ENCODE results near the gene MCM7.
"Not testable (repeated sequence)": the region's sequence is repeated elsewhere in the genome, so short reads cannot be mapped to it uniquely, and the experiment has no call there.

The MCM7 gene

GRCh38 chr7:100101016-100101862, at the start of gene MCM7, which contains the start of gene AP4M1:
Gene MCM7 (minus strand): TSS chr7:100101397. CDS start chr7:100101294, 103 bp downstream.
Gene AP4M1 (plus strand): TSS chr7:100101643. CDS start chr7:100101715, 72 bp downstream.
- peak; percentile 94 for DNase-seq

GRCh38 chr7:100148559-100149328, 47.5 kb upstream of the MCM7 start, which contains the start of gene LAMTOR4:
Gene LAMTOR4 (plus strand): TSS chr7:100148918. CDS start chr7:100148973, 55 bp downstream.
- peak; percentile 96 for DNase-seq

- DNase-seq, result no peak
Measured at GRCh38 chr7:100148225-100148558, 47.0 kb upstream of the MCM7 start.

- DNase-seq, result no peak
Measured at GRCh38 chr7:100147278-100147677, 46.1 kb upstream of the MCM7 start.

- not testable (repeated sequence) for DNase-seq
Measured at GRCh38 chr7:100146350-100146749, 45.2 kb upstream of the MCM7 start.

GRCh38 chr7:100142461-100142860, 41.3 kb upstream of the MCM7 start:
- DNase-seq, result no peak

GRCh38 chr7:100141555-100141949, 40.4 kb upstream of the MCM7 start:
- no peak for DNase-seq

GRCh38 chr7:100137851-100138760, 36.9 kb upstream of the MCM7 start:
- DNase-seq, result no peak

GRCh38 chr7:100132697-100133151, 31.5 kb upstream of the MCM7 start:
- DNase-seq, result peak; percentile 56

GRCh38 chr7:100132126-100132525, 30.9 kb upstream of the MCM7 start:
- DNase-seq, result peak; percentile 68

- peak; percentile 54 for DNase-seq
Measured at GRCh38 chr7:100130608-100131453, 29.6 kb upstream of the MCM7 start.

GRCh38 chr7:100130220-100130607, 29.0 kb upstream of the MCM7 start:
- peak; percentile 57 for DNase-seq

GRCh38 chr7:100128637-100128963, 27.4 kb upstream of the MCM7 start:
- DNase-seq, result no peak

- no peak for DNase-seq
Measured at GRCh38 chr7:100127866-100128636, 26.9 kb upstream of the MCM7 start.

GRCh38 chr7:100126931-100127865, 26.0 kb upstream of the MCM7 start, which contains the start of gene MBLAC1:
Gene MBLAC1 (plus strand): TSS chr7:100126967. CDS start chr7:100127396, 429 bp downstream.
- peak; percentile 86 for DNase-seq

GRCh38 chr7:100126239-100126930, 25.2 kb upstream of the MCM7 start:
- DNase-seq, result no peak

GRCh38 chr7:100124301-100125230, 23.4 kb upstream of the MCM7 start:
- DNase-seq, result no peak

GRCh38 chr7:100122568-100122967, 21.4 kb upstream of the MCM7 start:
- no peak for DNase-seq
